Liver (tissue), 3 donors: ENCODE measurements around the gene PTPRH.

Source experiments
- FOXA1 ChIP-seq: IDR thresholded peaks from 2 replicates; pipeline ENCODE4 v1.6.1; 2016; ENCODE audit warnings: antibody characterized with exemption
- GABPA ChIP-seq, 2 donors: IDR thresholded peaks in 1 of 2; conservative IDR thresholded peaks in 1 of 2; 2 replicates each; pipeline ENCODE4 v1.6.1; 2016; ENCODE audit warnings: antibody characterized with exemption in 2 of 2, mild to moderate bottlenecking in 1 of 2, moderate library complexity in 1 of 2
- YY1 ChIP-seq: IDR thresholded peaks from 2 replicates; pipeline ENCODE4 v1.6.1; 2016; ENCODE audit warnings: antibody characterized with exemption, mild to moderate bottlenecking
- TF ChIP-seq, protein P1 (sequence below): IDR thresholded peaks from 2 replicates; pipeline ENCODE4 v1.6.1; 2016; ENCODE audit warnings: antibody characterized with exemption
- TF ChIP-seq, protein P2 (sequence below): fragments of 150-350 bp; IDR thresholded peaks from 2 replicates; pipeline ENCODE4 v1.5.1; 2017; ENCODE audit warnings: improper control_type of control experiment, low read depth, low read length; ENCODE audit not compliant: missing input control
- donor health status: healthy.
- donor health status: healthy.

DNA sequence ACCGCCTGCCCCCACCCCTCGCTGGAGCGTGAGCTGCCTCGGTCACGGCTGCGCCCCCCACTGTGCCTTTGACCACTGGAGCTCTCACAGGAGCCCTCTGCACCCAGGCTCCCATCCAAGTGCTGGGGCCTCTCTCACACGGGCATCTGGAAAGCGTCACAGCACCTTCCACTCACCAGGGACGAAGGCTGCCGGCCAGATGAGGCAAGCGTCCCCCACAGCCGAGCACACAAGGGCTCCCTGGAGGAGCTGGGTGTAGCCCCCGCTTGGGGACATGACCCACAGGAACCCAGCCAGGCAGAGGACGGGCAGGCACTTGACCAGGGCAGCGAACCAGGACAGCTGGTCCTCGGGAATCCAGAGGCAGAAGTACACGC lies 18.7 kb upstream of the PTPRH start:
- no peak for TF ChIP-seq FOXA1
- TF ChIP-seq, protein P1, sequence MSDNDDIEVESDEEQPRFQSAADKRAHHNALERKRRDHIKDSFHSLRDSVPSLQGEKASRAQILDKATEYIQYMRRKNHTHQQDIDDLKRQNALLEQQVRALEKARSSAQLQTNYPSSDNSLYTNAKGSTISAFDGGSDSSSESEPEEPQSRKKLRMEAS: no peak
- TF ChIP-seq, protein P2, sequence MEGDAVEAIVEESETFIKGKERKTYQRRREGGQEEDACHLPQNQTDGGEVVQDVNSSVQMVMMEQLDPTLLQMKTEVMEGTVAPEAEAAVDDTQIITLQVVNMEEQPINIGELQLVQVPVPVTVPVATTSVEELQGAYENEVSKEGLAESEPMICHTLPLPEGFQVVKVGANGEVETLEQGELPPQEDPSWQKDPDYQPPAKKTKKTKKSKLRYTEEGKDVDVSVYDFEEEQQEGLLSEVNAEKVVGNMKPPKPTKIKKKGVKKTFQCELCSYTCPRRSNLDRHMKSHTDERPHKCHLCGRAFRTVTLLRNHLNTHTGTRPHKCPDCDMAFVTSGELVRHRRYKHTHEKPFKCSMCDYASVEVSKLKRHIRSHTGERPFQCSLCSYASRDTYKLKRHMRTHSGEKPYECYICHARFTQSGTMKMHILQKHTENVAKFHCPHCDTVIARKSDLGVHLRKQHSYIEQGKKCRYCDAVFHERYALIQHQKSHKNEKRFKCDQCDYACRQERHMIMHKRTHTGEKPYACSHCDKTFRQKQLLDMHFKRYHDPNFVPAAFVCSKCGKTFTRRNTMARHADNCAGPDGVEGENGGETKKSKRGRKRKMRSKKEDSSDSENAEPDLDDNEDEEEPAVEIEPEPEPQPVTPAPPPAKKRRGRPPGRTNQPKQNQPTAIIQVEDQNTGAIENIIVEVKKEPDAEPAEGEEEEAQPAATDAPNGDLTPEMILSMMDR: no peak
- TF ChIP-seq GABPA (IDR thresholded peaks at IDR 0.05 in 1 of 2, conservative IDR thresholded peaks at IDR 0.05 in 1 of 2): no peak
- no peak for TF ChIP-seq YY1
